COLO668 (cell line): ENCODE results near the gene ZKSCAN5.
"Not testable (repeated sequence)": the region's sequence is repeated elsewhere in the genome, so short reads cannot be mapped to it uniquely, and the experiment has no call there.

Source experiments
- DNase-seq: peaks from one replicate; lab custom pipeline; 2025; ENCODE audit not compliant: unreplicated experiment; lab: John Stamatoyannopoulos, UW

ZKSCAN5 gene

GRCh38 chr7:99551767-99552463 is 47.5 kb downstream of the ZKSCAN5 start, which contains the start of gene FAM200A:
Gene FAM200A (minus strand): TSS chr7:99552114. CDS start chr7:99548407, 3,707 bp downstream.
- DNase-seq, result peak; percentile 94

- no peak for DNase-seq
Observed at GRCh38 chr7:99553039-99553438, 48.6 kb downstream of the ZKSCAN5 start.

- DNase-seq, result no peak
Observed at GRCh38 chr7:99554939-99555338, 50.5 kb downstream of the ZKSCAN5 start.

GRCh38 chr7:99557196-99557607 is 52.7 kb downstream of the ZKSCAN5 start:
- DNase-seq, result no peak

- no peak for DNase-seq
Observed at GRCh38 chr7:99557940-99558305, 53.5 kb downstream of the ZKSCAN5 start.

GRCh38 chr7:99558306-99559174 is 54.1 kb downstream of the ZKSCAN5 start, which contains the start of gene ZNF655:
Gene ZNF655 (plus strand): TSS chr7:99558642. CDS start chr7:99560560, 1,918 bp downstream.
- DNase-seq, result peak; percentile 92

- no peak for DNase-seq
Observed at GRCh38 chr7:99559175-99559915, 54.9 kb downstream of the ZKSCAN5 start.

GRCh38 chr7:99560834-99561736 is 56.6 kb downstream of the ZKSCAN5 start:
- no peak for DNase-seq

GRCh38 chr7:99561737-99562051 is 57.2 kb downstream of the ZKSCAN5 start:
- no peak for DNase-seq

GRCh38 chr7:99562114-99562784 is 57.8 kb downstream of the ZKSCAN5 start:
- DNase-seq, result no peak

- DNase-seq, result no peak
Observed at GRCh38 chr7:99562832-99563231, 58.4 kb downstream of the ZKSCAN5 start.

GRCh38 chr7:99563650-99564049 is 59.2 kb downstream of the ZKSCAN5 start:
- DNase-seq, result no peak

- not testable (repeated sequence) for DNase-seq
Observed at GRCh38 chr7:99568770-99569169, 64.3 kb downstream of the ZKSCAN5 start.

- DNase-seq, result no peak
Observed at GRCh38 chr7:99571768-99572167, 67.3 kb downstream of the ZKSCAN5 start.

GRCh38 chr7:99573257-99573656 is 68.8 kb downstream of the ZKSCAN5 start:
- DNase-seq, result no peak

- no peak for DNase-seq
Observed at GRCh38 chr7:99576251-99576650, 71.8 kb downstream of the ZKSCAN5 start.

GRCh38 chr7:99579281-99579955 is 75.0 kb downstream of the ZKSCAN5 start:
- DNase-seq, result no peak

- peak; percentile 39 for DNase-seq
Observed at GRCh38 chr7:99579956-99580777, 75.7 kb downstream of the ZKSCAN5 start.
